GM19238 (cell line): ENCODE measurements around the gene HMGN1.
A peak's percentile ranks its signal among the peaks of the same experiment; 100 is the strongest.

Experiments used
- DNase-seq: peaks from one replicate; pipeline ENCODE4 v3.0.0; 2011; ENCODE audit warnings: low spot score; ENCODE audit not compliant: insufficient read length

HMGN1 gene

DNA sequence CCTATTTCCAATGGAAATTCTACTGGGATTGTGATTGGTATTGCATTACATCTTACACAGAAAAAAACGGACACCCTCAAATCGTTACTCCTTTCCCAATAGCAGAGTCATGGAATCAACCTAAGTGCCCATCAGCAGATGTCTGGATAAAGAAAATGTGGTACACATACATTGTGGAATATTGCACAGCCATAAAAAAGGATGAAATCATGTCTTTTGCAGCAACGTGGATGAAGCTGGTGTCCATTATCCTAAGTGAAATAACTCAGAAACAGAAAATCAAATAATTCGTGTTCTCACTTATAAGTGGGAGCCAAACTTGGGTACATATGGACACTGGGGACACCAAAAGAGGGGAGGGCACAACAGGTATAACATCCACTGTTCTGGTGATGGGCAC is 14.3 kb downstream of the HMGN1 start:
- DNase-seq = no peak

DNA sequence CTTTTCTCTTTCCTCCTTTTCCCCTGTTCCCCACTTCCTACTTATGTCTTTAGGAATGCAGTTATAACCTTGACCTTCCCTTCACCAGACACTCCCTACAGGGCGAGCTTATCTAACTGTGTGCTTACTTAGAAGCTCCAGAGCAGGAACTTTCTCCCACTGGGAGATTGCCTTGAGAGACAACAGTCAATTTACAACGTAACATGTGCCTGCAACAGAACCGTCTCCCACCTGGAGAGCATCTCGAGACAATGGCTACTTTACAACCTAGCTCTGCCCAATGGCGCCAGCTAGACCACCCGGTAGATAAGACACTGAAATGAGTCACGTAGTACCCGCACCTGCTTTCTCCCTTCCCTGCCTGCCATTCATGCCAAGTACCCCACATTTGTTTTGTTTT is 16.7 kb downstream of the HMGN1 start:
- no peak for DNase-seq

DNA sequence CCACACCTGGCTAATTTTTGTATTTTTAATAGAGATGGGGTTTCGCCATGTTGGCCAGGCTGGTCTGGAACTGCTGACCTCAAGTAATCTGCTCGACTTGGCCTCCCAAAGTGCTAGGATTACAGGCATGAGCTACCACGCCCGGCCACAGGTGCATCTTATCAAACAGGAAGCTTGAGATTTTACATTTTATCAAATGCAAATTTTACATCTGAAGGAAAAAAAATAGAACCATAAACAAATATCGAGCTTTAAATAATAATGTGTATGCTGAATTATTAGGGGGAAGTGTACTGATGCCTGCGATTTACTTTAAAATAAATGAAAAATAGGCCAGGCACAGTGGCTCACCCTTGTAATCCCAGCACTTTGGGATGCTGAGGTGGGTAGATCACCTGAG is 18.9 kb downstream of the HMGN1 start:
- DNase-seq = no peak

GRCh38 chr21:39327727-39328126 is 21.2 kb downstream of the HMGN1 start:
- DNase-seq = no peak

- DNase-seq = no peak
Observed at GRCh38 chr21:39326607-39327307, 22.1 kb downstream of the HMGN1 start.

DNA sequence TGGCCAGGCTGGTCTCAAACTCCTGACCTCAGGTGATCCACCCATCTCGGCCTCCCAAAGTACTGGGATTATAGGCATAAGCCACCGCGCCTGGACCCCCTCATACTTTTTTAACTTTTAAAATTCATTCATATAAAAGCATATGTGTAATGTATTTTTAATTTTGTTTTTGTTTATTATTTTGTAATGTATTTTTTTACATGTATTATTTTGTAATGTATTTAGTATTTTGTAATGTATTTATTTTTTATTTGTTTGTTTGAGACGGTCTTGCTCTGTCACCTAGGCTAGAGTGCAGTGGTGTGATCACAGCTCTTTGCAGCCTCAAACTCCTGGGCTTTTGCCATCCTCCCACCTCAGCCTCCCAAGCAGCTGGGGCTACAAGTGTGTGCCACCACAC is 23.4 kb downstream of the HMGN1 start:
- DNase-seq = no peak

DNA sequence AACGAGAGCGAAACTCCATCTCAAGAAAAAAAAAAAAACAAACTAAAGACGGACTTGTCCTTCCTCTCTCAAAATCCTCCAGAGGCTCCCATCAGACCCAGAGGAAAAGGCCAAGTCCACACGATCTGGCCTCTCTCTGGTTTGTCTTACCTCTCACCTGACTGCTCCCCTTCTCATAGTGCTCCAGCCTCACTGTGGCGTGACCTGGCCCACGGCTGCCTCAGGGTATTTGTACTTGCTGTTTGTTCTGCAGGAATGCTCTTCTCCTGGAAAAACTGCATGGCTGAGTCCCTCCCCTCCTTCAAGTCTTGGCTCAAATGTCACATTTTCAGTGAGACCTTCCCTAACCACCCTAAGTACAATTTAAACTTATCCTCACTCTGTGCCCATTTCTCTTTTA is 27.5 kb downstream of the HMGN1 start:
- no peak for DNase-seq

DNA sequence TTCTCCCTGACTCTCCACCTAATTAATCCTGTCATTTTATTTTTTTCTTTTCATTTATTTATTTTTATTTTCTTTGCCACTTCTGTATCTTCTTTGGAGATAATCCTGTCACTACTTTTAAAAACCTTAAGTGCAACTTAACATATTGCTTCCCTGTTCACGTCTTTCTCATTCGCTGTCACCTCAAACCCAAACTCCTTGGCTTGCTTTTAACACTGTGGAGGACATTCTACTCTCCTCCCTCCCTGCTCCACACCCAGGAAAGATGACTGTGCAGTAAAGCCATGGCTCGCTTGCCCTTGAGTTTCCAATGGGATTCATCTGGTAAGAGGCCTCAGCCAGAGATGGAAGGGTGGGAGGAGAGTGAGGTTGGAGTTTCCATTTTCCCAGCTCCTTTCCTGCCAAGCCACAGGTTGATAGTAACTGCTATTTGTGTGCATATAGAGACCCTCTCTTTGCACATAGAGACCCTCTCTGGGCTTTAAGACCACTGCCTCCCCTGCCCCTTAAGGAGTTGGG is 29.0 kb downstream of the HMGN1 start:
- no peak for DNase-seq

DNA sequence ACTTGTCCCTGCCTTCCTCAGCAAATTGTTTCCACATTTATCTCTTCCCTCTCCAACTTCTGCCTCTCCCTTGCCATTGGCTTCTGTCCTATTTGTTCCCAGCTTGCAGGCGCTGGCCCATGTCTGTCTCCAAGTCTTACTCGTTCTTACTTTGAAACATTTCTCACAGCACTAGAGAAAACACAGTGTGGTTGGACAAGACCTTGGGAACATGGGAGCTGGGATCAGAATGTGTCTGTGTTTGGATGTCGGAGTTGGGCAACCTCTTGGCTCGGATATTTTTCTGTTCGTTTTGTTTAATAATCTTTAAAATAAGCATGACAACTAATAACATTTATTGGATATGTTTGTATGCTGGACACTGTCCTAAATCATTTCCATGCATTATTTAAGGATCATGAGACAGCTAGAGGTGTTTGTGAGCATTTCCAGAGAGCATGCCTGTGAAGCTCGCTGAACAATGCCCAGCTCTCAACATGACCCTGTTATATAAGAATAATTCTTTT is 29.6 kb downstream of the HMGN1 start:
- DNase-seq = no peak

DNA sequence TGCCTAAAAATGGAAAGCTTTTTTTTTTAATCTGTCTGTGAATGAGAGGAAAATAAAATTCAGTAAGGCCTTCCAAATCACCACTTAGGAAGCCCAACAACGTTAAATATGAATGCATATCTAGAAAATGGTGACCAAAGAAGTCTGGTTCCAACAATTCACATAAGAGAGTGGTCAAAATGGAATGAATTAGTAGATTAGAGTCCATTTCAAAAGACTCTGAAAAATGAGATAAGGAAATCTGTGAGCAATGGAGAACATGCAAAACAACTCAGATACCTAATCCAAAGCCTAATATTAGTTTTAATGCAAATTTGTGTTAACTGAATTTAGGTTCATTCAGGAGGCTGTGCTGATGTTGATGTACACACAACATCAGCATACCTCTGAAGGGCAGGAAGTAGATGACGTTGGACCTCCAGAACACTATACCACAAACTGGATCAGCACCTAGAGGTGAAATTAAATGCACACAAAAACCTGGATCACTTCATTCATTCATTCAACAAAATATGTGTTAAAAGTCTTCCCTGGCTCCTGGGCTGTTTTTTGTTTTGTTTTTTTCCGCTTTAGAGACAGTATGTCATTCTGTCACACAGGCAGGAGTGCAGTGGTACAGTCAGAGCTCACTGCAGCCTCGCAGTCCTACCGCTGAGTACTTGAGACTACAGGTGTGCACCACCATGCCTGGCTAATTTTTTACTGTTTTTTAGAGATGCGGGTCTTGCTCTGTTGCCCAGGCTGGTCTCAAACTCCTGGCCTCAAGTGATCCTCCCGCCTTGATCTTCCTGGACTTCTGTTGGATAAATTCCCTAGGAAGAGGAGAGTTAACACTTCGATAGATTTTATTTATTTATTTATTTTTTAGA is 30.6 kb downstream of the HMGN1 start:
- DNase-seq = no peak

DNA sequence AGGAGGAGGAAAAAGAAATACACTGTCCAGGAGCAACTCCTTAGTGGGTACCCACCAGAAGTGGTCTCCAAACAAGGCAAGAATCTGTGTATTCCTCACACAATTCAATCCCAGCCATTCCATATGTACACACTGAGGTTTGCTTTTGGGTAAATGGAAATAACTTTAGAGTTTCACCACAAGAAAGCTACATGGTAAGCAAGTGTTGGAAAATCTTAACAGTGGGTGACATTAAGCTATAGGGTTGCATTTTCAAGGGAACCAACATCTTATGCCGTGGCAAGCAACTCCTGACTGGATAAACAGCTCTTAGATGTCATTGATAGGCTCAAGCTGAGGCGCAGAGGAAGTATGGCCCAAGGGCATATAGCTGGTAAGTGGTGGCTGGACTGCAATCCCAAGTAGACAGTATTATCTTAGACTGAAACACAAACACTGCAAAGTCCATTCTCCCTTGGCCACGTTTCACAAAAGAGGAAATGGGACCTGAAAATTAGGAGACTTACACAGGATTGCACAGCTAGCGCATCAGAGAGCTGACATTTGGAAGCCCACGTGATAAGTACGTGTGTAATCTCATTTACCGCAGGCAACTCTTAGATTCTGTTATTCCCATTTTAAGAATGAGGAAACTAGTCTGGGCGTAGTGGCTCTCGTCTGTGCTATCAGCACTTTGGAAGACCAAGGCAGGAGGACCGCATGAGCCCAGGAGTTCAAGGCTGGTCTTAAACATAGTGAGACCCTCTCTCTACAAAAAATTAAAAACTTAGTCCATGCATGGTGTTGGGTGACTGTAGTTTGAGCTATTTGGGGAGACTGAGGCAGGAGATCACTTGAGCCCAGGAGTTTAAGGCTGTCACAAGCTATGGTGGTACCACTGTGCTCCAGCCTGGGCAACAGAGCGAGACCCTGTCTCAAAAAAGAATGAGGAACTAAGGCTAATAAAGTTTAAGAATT is 31.5 kb downstream of the HMGN1 start:
- DNase-seq = no peak

DNA sequence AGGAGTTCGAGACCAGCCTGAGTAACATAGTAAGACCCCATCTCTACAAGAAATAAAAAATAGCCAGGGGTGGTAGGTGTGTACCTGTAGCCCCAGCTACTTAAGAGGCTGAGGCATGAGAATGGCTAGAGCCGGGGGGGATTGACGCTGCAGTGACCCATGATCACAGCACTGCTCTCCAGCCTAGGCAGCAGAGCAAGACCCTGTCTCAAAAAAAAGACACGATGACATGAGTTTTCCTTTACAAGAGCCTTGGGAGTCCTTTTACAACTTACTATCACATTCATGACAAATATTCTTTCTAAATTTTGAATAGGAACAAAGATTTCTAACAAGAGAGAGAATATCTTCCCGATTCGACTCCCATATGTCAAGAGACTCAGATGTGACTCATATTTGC is 32.2 kb downstream of the HMGN1 start:
- DNase-seq = no peak

DNA sequence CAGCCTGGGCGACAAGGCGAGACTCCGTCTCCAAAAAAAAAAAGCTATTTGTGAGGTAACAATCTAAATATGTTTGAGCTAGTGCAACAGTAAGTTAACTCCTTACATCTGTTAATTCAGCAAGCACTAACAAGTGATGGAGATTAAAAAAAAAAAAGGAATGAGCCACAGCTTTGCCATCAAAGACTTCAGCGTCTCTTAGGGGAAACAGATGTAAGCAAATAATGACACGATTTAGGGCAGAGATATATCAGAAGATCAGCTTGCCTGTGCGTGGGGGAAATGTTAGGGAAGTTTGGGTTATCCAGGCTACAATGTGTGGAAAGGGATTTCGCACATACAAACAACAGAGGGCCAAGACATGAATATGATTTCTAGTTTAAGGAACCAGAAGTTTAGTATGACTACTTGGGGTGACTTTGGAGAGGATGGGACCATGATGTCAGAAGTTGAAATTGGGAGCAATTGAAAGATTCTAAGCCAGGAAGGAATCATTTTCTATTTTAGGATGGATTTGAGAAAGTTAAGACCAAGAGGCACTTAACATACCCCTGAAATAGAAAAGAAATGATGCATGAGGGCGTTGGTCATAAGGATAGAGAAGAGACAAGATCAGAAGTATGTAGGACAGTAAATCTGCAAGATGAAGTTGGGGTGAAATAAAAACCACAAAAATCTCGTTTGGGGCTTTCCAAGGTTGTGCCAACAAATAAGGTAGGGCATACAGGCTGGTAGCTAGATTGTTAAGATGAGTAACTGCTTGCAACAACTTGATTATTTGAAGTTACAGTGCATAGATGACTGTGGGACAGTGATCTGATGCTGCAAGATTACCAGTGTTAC is 33.1 kb downstream of the HMGN1 start:
- DNase-seq = no peak

- peak; percentile 24 for DNase-seq
Observed at GRCh38 chr21:39314143-39315027, 34.5 kb downstream of the HMGN1 start.

- DNase-seq = peak; percentile 76
Observed at GRCh38 chr21:39313571-39314142, 35.2 kb downstream of the HMGN1 start, which contains the start of gene BRWD1. TSS of gene BRWD1 (minus strand) at chr21:39313632. CDS start at chr21:39313491, 141 bp downstream.

DNA sequence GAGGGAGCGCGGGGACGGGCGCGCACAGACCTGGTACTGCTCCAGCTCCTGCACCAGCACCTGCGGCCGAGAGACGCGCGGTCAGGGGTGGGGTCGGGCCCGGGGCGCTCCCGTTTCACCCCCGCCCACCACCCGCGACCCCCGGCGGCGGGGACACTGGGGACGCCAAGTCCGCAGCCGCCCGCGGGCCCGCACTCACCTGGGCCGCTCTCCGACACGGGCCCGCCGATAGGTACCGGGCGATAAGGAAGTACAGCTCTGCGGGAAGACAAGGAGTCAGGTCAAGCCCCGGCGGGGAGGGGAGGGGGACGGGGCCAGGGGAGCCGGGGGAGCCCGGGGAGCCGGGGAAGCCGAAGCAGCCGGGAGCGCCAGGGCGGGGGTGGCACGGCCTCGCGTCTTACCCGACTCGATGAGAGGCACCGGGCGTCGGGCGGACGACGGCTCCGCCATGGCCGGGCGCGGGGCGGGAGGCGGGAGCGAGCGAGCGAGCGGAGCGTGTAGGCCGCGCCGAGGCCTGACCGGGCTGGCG is 35.8 kb downstream of the HMGN1 start:
- peak; percentile 22 for DNase-seq

- DNase-seq = peak; percentile 89
Observed at GRCh38 chr21:39312112-39313041, 36.5 kb downstream of the HMGN1 start.
